Measurements from ENCODE around the gene SERINC4. TPM values are rescaled to one million over a fixed set of nuclear protein-coding genes. Genes with fewer than 3 reads are reported as not detected.
"Not testable (repeated sequence)": the region's sequence is repeated elsewhere in the genome, so short reads cannot be mapped to it uniquely, and the experiment has no call there.

The SERINC4 gene
- polyA plus RNA-seq, 1 donor = 0.42 TPM

DNA sequence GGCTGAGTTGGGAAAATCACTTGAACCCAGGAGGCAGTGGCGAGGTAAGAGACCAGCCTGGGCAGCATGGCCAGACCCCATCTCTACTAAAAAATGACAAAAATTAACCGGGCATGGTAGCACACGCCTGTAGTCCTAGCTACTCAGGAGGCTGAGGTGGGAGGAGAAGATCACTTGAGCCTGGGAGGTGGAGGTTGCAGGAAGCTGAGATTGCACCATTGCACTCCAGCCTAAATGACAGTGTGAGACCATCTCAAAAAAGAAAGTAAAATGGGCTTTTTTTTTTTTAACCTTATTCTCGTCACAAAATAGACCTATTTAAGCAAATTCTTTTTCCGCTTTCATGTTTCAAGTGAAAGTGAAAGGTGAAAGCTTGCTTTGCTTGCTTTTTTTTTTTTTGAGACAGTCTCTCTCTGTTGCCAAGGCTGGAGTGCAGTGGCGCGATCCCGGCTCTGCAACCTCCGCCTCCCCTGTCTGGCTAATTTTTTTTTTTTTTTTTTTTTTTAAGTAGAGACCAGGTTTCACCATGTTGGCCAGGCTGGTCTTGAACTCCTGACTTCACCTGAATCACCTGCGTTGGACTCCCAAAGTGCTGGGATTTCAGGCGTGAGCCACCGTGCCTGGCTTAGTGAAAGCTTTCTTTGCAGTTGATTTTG is 50.2 kb downstream of the SERINC4 start:
- H3K9me3 ChIP-seq (ENCODE audit: control insufficient read depth, low read depth, low read length) = no peaks in the 10 kb centered on the region
- H3K36me3 ChIP-seq (ENCODE audit: control insufficient read depth, insufficient read depth, low read length) = peaks cover 14% of the 10 kb centered on the region
- no peak overlapping the region for H3K27ac ChIP-seq (ENCODE audit: low read length)
- DNase-seq = peak in 1 of 2 donors; percentile 26
- peaks cover 3% of the 10 kb centered on the region for H3K4me1 ChIP-seq (ENCODE audit: control insufficient read depth, insufficient read depth, low read length)
- no peaks in the 10 kb centered on the region for H3K27me3 ChIP-seq (ENCODE audit: control insufficient read depth, insufficient read depth, low read length)
- WGBS (ENCODE audit: insufficient coverage, low lambda C conversion rate) = 90% methylated on average over 4 of the region's 12 CpGs
- no peak overlapping the region for H3K4me3 ChIP-seq (ENCODE audit: low read length)

DNA sequence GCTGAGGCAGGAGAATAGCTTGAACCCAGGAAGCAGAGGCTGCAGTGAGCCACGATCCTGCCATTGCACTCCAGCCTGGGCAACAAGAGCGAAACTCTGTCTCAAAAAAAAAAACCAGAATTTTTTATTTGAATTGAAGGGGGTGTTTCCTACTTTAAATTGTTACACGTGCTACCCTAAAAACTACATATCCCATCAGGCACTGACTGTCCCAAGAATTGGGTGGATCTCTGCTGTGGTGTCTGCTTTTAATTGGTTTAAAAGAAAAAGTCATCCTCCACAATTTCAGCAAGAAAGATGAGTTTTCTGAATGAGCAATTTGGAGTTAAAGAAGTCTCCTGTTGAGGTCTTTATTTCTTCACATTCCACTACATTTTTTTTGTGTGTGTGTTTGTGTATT is 51.6 kb downstream of the SERINC4 start:
- H3K27me3 ChIP-seq (ENCODE audit: control insufficient read depth, insufficient read depth, low read length) = no peaks in the 10 kb centered on the region
- no CpG with 5 or more reads among the region's 3 CpGs for WGBS (ENCODE audit: insufficient coverage, low lambda C conversion rate)

DNA sequence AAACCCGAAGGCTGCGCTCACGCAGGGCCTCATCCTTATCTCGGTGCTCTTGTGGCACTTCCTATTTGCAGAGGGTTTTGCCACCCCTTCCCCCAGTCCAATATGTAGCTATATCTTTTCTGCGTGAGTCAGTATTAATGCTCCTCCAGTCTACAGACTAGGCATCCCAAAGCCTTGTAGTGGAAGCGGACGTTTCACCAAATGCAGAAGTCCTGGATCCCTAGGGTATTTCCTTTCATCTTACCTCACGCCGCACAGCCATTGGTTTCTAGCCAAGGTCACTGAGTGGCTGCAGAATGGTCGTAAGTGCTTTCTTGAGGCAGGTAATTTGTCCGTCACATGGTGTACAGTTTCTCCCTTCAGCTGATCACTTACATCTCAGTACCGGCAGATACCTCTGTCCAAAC is 53.1 kb downstream of the SERINC4 start:
- Histone ChIP-seq H3K27ac (ENCODE audit: low read length) (peak overlapping the region; percentile 97), H3K4me3 (ENCODE audit: low read length) (peak overlapping the region; percentile 88)
- peak; percentile 35 to 77 for DNase-seq
- not testable (repeated sequence) for H3K9me3 ChIP-seq (ENCODE audit: control insufficient read depth, low read depth, low read length); H3K4me1 ChIP-seq (ENCODE audit: control insufficient read depth, insufficient read depth, low read length); H3K36me3 ChIP-seq (ENCODE audit: control insufficient read depth, insufficient read depth, low read length); H3K27me3 ChIP-seq (ENCODE audit: control insufficient read depth, insufficient read depth, low read length)
- WGBS (ENCODE audit: insufficient coverage, low lambda C conversion rate) = 0% methylated on average over 1 of the region's 12 CpGs

More for the DNA sequence above, 51.6 kb downstream of the SERINC4 start:
- peaks cover 3% of the 10 kb centered on the region for H3K4me1 ChIP-seq (ENCODE audit: control insufficient read depth, insufficient read depth, low read length)
- peaks cover 6% of the 10 kb centered on the region for H3K36me3 ChIP-seq (ENCODE audit: control insufficient read depth, insufficient read depth, low read length)
- H3K27ac ChIP-seq (ENCODE audit: low read length) = no peak overlapping the region
- DNase-seq = no peak
- no peak overlapping the region for H3K4me3 ChIP-seq (ENCODE audit: low read length)
- H3K9me3 ChIP-seq (ENCODE audit: control insufficient read depth, low read depth, low read length) = no peaks in the 10 kb centered on the region

DNA sequence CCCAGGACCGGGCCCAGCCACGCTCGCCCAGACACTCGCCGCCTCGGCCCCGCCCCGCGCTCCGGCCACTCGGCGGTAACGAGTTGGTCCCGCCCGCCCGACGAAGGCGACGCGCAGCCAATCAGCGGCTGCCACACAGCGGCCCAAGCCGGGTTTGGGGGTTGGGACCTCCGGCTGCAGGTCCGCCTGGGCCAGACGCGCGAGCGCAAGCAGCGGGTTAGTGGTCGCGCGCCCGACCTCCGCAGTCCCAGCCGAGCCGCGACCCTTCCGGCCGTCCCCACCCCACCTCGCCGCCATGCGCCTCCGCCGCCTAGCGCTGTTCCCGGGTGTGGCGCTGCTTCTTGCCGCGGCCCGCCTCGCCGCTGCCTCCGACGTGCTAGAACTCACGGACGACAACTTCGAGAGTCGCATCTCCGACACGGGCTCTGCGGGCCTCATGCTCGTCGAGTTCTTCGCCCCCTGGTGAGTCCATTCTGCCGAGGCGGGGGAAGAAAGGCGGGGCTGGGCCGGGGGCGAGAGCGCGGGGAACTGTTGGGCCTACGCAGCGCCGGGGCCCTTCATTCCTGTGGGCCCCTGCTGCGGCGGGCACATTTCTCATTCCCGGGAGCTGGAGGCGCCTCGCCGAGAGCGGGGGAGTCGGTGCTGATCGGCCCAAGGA is 53.6 kb downstream of the SERINC4 start, which contains the start of gene PDIA3:
Gene PDIA3 (plus strand): TSS at position 194 of the 658 bp plus-strand sequence. CDS start 102 bp downstream, at position 296.
- DNase-seq = peak; percentile 93 to 95
- not testable (repeated sequence) for H3K36me3 ChIP-seq (ENCODE audit: control insufficient read depth, insufficient read depth, low read length); H3K27me3 ChIP-seq (ENCODE audit: control insufficient read depth, insufficient read depth, low read length); H3K9me3 ChIP-seq (ENCODE audit: control insufficient read depth, low read depth, low read length); H3K4me1 ChIP-seq (ENCODE audit: control insufficient read depth, insufficient read depth, low read length)
- Histone ChIP-seq H3K4me3 (ENCODE audit: low read length) (peak within 1 kb of the TSS; percentile 88), H3K27ac (ENCODE audit: low read length) (peak within 1 kb of the TSS; percentile 97)
- no CpG with 5 or more reads among the region's 84 CpGs for WGBS (ENCODE audit: insufficient coverage, low lambda C conversion rate)

Other genes with a start within 250 kb of the SERINC4 start
- 159 TPM for gene PPIP5K1, start 210.0 kb downstream of the SERINC4 start, polyA plus RNA-seq
- 15.3 TPM for gene CKMT1B, start 206.2 kb downstream of the SERINC4 start, polyA plus RNA-seq
- 10.9 TPM for gene STRC, start 181.4 kb downstream of the SERINC4 start, polyA plus RNA-seq
- 55.3 TPM for gene CATSPER2, start 151.4 kb downstream of the SERINC4 start, polyA plus RNA-seq
- gene CKMT1A, start 106.4 kb downstream of the SERINC4 start, polyA plus RNA-seq = 13.0 TPM
- 546 TPM for gene PDIA3, start 53.8 kb downstream of the SERINC4 start, polyA plus RNA-seq
- gene ELL3, start 23.3 kb downstream of the SERINC4 start, polyA plus RNA-seq = 38.9 TPM
- 720 TPM for gene SERF2, start 7.9 kb downstream of the SERINC4 start, polyA plus RNA-seq
- 6.0 TPM for gene HYPK, start 379 bp upstream of the SERINC4 start, polyA plus RNA-seq
- 37.1 TPM for gene MFAP1, start 24.5 kb upstream of the SERINC4 start, polyA plus RNA-seq
- 4.9 TPM for gene WDR76, start 26.8 kb upstream of the SERINC4 start, polyA plus RNA-seq

Measured in large intestine (tissue), 3 donors.